NCI-H446 (cell line): Measurements from ENCODE around the gene SH2D7.

Experiments used
- DNase-seq, 2 experiments: peaks; one replicate each; lab custom pipeline; 2025; lab: John Stamatoyannopoulos, UW

SH2D7 gene

DNA sequence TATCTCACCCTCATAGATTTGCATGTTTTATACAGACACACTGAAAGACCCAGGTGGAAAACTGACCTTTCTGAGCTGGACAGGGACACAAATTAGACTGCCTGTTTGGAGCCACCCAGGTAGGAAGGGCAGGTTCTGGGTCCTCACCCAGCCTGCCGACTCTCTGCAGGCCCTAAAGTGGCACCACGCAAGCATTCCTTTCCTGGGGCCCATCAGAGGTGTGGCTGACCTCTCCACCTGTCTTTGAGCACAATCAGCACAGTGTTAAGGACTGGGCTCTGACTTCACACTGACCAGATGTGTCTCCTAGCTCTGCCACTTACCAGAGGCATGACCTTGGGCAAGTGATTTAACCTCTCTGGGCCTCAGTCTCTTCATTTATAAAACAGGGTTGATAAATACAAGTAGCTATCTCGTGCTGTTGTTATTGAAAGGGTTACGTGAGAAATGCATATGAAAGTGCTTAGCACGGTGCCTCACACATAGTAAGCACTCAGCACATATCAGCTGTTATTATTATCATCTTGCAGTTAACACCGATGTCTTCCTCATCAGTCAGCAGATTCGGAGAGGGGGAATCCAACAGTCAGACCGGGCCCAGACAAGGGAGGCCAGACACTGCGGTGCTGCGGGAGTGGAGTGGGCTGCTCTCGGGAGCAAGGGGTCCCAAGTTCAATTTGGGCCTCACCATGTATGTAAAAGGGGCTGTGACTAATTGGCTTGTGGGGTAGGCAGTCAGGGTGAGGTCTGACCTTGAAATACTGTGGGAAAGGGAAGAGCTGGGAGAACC lies 12.9 kb upstream of the SH2D7 start:
- DNase-seq, result no peak

DNA sequence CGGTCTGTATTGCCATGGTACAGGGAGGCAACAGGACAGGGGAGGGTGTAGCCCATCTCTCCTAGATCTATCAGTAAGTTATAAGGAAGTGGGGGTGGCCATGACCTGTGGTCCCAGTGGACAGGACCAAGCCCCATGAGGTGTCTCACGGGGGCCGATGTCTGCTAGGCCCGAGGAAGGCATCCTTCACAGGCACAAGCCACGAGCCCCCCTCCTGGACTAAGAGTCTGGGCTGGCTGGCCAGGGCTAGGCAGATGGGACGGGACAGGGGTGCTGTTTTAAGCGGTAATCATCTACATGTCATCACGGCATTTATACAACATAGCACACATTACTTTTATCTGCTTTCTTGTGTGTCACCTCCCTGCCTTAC lies 12.3 kb upstream of the SH2D7 start:
- DNase-seq, result no peak

DNA sequence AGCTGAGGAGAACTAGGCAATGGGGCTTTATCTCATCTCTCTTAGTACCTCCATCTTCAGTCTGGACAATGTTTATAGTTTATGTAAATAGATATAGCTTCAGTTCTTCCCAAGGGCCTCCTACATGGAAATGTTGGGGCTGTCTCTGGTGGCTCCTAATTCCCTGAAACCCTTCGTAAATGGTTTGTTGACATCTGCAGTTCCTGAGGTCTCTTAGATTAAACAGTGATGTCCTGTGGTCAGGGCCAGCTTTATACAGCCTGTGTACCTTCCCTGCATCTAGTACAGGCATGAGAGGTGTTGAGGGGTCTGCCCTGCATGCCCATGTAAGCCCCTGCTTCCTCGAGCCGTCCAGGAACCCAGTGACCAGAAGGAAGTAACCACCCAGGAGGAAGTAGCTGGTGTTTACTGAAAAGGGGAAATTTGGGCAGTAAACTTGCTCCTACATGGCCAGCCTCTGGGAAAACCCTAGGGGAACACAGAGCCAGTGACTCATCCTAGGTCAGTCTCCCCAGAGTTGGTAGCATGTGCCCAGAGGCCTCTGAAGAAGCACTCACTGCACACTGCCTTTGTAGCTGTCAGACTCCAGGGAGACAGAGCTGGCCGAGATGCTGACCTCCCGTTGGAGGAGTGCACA lies 10.1 kb upstream of the SH2D7 start:
- no peak for DNase-seq

DNA sequence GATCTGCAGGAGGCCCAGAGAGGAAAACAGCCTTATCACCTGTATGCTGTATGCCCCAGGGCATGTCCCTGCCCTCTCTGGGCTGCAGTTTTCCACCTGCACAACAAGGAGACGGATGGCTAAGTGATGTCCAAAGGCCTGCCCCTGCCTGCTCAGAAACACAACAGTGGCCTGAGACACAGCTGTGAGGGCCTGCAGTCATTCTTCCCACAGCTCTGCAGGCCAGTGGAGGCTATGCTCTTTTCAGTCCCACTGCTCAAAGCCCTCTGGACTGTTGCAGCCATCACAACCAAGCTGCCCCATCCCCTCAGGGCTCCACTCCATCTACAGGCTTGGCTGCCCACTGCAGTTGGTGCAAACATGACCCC lies 9.6 kb upstream of the SH2D7 start:
- no peak for DNase-seq

DNA sequence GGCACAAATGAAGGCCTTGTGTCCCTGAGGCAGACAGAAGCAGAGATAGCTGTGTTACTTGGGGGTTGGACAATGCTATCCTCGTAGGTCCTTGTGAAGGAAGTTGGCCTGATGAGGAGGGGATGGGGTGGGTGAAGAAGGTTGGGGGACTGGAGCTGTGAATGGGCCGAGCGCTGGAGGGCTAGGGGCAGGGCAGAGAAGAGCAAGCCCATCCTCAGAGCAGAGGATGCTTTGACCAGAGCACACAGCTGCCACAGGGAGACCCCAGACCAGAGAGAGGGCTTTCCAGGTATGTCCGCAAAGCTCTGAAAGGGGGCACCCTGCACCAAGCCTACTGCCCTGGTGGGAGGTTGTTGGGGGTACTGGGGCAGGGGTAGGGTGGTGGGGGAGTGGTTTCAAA lies 9.2 kb upstream of the SH2D7 start:
- DNase-seq, result no peak

DNA sequence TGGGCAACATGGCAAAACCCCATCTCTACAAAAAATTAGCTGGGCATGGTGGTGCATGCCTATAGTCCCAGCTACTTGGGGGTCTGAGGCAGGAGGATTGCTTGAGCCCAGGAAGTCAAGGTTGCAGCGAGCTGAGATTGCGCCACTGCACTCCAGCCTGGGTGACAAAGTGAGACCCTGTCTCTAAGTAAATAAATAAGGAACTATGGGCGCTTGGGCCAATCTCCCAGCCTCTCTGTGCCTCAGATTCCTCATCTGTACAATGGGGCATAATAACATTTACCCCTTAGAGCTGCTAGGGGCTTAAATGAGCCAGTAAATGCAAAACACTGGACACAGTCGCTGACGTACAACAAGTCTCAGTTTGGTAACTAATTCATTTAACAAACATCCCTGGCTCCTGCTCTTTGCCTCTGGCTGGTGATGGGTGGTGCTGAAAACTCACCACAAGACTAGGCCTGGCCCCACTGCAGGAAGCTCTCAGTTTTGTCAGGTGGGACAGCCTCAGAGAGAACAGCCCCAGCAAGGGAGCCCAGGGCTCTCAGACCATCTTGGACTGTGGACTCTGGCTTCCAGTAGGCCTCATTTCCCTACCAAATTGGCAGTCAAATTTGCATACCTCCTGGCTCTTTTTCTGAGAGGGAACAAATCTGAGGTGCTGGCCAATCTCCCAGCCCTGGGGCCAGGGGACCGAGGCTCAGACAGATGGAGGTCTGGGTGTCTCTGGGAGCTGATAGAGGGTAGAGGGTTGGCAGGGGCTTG lies 8.5 kb upstream of the SH2D7 start:
- peak in 1 of 2 experiments; percentile 9 for DNase-seq

DNA sequence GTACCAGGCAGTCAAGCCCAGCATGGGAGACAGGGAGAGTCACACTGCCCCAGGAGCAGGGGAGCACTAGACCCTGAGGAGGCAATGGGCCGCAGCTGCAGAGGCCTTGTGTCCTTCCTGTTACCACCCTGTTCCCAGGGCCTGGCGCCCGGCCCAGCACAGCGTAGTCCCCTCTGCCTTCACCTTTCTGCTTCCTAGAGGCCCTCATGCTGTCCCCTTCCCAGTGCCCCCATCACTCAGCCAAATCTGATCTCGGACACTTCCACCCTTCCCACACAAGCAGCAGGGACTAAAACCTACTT lies 8.0 kb upstream of the SH2D7 start:
- no peak for DNase-seq

DNA sequence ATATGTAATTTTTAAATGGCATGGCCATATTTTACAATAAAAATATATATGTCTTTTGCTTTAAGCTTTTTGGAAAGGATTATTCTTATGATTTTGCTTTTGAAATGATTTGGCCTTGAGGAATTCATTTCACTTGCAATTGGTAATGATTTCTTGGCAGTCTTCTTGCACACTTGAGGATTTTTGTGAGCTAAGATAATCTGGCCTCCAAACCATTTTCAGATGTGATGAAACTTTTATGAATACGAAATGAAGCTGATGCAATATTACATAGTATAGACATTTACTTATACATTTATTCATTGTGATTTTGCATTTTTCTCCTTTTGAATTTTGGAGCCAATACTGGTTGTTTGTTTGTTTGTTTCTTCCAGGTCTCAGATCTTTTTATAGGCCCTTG lies 6.4 kb upstream of the SH2D7 start:
- DNase-seq, result no peak

DNA sequence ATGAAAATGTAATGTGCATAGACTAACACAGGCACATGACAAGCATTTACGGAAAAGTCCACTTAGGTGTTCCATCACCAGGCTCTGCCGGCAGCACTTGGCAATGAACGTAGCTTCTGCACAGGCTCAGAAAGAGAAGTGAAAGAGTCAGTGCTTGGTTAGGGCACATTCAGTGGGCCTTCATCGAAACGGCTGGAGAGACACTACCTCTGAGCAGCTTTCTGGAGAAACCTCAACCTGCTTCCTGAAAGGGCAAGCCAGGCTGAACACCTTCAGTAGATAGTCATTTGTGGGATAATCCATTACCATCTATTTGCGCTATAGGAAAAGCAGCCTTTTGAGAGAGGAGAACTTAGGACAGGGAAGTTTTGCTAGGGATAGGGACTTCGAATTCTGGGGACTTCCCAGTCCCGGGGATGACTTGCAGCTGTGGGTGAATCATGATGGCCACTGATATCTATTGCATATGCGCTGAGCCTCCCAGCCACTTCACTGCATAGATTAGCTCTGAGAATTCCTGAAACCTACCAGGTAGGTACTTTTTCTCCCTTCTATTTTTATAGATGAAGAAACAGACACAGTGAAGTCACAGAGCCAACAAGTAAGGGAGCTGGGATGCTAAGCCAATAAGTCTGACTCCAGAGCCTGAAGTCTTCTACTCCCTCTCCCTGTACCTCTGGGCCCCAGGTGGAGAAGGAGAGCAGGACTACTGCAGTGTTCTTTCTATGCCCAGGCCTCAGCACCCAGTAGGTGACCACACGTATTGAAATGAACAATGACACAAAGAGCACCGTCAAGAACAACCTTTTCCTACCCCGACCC lies 4.2 kb upstream of the SH2D7 start:
- DNase-seq, result no peak

DNA sequence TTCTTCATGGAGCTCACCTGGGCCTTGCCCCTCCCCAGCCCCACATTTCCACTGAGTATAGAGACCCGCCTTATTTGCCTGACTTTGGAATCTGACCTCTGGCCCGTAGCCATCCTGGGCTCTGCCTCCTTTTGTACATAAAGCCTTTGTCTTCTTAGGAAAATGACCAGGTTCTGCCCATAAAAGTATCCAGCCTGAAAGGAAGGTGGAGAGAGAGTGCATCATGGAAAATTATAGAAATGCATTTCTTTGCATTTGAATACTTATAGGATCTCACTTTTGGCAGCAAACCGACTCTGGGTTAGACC lies 3.6 kb upstream of the SH2D7 start:
- DNase-seq, result no peak

DNA sequence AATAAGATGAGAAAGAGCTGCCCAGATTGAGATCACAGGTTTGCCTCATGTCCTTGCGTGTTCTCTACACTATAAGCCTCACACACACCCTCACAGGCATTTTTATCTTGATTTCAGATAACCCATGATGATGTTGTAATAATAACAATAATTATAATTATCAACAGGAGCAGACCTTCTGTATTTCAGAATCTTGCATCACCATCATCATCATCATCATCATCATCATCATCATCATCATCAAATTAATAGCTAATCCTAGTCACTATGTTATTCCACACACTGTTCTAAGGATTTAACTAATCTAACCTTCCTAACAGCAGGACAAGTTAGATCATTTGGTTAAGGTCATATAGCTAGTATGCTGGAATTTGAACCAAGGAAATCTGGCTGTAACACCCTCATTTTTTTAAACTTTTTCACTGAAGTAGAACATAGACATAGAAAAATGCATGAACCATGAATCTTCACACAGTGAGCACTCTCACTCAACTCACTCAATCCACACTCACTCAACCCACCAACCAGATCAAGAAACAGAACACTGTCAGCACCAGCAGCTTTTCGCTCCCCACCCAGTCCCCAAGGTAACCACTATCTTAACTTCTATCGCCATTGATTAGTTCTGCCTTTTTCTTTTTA lies 1.8 kb upstream of the SH2D7 start:
- no peak for DNase-seq

DNA sequence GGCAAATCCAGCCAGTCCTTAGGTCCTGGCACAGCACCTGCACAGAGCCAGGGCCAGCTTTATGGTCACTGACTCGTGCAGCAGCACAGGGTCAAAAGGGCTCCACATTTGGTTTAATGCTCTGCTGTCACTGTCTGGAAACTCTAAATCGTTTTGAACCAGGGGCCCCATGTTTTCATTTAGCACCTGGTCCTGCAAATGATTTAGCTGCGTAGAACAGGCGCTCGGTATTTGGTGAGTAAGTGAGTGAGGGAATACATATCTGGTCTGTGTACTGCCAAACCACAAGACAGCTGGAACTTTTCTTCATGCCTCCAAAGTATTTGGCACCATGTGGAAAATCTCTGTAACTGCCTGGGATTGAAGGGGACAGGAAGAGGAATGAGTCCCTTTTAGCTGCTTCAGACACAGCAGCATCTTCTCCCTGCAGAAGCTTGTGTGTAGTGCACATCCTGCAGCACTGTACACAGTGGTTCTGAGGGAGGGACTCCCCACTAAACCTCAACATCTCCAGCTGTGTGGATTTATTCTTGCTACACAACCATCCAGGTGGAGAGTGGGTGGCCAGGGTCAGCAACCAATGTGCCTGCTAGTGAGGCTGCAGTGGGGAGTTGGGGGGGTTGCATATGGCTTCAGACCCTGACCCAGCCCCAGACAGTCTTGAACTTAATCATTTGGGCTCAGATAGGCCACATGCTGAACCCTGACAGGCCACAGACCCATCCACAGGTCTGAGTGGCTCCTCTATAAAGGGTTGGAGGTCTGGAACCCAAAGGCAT lies 1.1 kb downstream of the SH2D7 start:
- DNase-seq, result no peak

DNA sequence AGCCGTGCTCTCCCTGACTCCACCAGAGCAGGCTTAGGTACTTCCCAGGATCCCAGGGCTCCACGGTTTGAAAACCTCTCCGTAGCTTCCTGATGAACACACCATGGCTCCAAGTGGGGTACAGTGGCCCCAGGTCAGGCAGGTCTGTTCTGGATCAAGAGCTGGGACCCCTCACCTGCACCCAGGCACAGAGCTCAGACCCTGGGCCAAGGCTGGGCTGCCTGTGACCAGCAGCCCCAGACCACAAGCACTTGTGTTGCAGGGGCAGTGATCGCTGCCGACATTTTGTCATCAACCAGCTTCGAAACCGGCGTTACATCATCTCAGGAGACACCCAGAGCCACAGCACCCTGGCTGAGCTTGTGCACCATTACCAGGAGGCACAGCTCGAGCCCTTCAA lies 5.3 kb downstream of the SH2D7 start:
- DNase-seq, result no peak

DNA sequence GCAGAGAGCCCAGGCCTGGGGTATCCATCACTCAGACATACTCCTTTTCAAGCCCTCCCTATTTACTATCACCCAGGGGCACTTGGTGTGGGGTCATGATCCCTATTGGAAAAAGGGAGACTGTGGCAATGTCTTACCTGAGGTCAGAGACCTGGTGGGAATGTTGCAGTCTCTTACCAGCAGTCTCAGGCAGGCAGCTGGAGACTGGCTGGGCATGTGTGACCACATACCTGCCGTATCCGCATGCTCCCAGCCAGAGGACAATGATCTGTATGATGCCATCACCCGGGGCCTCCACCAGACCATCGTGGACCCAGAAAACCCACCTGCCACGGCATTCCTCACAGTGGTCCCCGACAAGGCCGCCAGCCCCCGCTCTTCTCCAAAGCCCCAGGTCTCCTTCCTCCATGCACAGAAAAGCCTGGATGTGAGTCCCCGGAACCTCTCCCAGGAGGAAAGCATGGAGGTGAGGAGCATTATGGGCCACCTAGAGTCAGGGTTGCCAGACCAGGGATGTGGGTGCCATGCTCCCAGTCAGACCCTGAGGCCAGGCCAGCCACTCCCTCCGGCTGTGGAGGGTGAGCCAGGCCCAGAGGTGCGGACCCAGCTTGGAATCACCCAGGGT lies 5.9 kb downstream of the SH2D7 start:
- no peak for DNase-seq

DNA sequence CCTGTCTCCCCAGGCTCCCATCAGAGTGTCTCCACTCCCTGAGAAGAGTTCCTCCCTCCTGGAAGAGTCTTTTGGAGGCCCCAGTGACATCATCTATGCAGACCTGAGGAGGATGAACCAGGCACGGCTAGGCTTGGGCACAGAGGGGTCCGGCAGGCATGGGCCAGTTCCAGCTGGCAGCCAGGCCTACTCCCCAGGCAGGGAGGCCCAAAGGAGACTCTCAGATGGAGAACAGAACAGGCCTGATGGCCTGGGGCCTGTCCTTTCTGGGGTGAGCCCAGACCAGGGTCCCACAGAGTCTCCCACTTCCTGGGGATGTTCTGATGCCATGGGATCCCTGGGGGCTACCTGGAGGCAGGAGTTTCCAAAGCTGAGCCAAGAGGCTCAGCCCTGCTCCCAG lies 8.5 kb downstream of the SH2D7 start:
- no peak for DNase-seq

DNA sequence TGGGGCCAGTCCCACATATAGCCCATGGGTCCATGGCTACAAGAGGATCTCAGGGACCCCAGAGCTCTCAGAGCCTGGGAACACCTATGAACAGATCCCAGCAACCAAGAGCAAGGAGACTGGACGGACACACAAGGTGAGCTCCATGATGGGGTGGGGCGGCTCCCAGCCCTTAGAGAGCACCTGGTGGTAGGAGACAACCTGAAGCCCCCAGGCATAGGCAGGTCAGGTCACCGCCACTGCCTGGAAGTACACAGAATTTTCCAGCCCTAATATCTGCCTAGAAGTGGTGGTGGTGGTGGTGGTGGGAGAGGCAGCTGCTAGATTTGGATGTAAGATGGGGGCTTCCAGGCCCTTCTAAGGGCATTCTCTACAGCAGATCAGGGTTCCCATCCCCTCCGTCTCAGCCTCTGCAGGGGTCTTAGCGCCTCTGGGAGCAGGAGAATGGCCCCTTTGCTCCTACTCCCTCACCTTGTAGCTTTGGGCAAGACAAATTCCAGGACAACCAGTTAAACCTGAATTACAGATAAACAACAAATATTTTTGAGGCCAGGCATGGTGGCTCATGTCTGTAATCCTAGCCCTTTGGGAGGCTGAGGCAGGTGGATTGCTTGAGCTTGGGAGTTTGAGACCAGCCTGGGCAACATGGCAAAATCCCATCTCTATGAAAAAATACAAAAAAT lies 9.2 kb downstream of the SH2D7 start:
- no peak for DNase-seq

DNA sequence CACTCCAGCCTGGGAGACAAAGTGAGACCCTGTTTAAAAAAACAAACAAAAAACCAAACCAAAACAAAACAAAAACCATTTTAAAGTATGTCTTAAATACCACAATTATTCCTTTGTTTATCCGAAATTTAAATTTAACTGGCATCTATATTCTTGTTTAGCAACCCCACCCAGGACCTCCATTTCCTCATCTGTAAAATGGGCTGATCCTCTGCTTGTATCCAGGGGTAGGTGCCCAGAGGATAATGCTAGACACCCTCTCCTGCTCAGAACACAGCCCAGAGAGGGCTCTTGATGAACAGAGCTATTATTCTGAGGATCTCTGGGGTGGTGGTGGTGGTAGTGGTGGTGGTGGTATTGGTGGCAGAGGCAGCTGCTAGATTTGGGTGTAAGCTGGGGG lies 9.8 kb downstream of the SH2D7 start:
- DNase-seq, result no peak

DNA sequence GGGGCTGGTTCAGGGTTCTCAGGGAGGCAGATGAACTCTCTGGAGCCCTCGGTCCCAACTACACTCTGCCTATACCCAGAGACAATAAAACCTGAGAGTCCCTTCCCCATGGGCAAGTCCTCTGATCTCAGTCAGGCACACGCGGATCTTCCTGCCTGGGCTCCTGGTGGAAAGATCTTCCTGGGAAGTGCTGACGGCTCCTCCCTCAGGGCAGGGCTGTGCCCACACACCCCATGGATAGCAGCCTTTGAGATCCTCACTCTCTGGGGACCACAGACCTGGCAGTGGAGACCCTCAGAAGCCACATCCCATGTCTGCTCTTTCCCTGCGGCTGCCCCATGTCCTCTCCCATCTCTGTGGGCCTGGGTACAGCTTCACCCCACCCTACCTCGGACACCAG lies 10.4 kb downstream of the SH2D7 start:
- DNase-seq, result no peak

DNA sequence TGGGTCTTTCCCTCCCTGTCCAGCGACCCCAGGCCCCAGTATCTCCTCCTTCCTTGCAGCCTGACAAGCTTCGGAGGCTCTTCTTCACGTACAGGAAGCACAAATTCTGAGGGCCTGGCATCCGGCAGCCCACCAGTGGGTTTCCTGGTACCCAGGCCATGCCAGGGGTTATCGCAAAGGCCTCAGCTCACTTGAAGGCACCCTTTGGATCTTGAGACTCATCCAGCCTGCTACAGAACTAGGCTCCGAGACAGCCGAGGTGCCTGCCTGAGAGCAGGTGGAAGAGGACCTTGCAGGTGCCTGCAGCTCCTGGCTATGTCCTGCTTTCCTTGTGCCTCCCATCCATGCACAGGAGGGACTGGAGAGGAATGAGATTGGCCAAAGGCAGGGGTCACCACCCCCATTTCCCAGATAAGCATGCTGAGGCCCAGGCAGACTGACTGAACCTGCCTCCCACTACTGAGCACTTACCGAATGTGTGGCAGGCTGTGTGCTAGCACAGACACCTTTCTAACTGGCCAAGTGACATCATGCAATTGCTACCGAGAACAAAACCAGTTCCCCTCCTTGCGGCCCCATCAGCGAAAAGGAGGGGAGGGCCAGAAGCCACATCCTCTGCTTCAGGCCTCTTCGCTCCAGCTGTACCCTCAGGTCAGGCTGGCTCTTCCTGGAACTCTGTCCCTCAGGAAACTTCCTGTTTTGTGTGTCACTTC lies 11.2 kb downstream of the SH2D7 start:
- no peak for DNase-seq

DNA sequence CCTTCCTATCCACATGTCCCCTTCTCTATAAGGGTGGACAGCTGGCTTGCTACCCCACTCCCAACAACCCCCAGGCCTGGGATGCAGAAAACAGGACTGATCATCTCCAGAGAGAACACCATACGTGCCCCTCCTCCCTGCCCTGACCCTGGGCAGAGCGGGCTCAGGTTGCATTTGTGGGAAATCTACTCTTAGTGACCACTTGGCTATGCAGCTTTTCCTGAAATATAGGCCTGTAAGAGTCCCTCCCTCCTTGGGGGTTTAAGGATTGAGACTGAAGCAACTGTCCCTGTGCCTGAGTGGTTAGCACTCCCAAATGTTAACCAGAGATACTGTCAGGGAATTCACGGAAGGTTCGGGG lies 11.7 kb downstream of the SH2D7 start:
- no peak for DNase-seq
